Measurements from ENCODE around the gene RPTOR.

DNA sequence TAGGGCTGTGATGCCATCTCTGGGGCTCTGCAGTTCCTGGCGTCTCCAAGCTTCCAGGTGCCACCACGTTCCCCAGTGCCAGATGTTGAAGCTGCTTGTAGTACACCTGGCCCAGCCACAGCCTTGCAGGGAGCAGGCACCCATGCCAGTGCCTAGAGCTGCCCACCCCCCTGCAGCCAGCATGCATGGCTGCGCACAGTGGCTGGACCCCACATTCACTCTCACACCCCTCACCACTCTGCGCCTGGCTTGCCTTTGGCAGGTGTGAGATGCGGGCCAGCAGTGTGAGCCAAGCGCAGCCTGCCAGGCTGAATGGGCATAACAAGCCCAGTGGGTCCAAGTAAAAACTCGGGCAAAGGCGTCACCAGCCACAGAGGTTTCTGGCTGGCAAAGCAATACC, 371.6 kb downstream of the RPTOR start:
- no peak for TF ChIP-seq GATA2 (IDR thresholded peaks at IDR 0.05; ENCODE audit: low read depth, low read length)
- no peak for TF ChIP-seq GATA3 (IDR thresholded peaks at IDR 0.05; ENCODE audit: low read depth, low read length)
